Measurements from ENCODE around the gene PIAS1.

DNA sequence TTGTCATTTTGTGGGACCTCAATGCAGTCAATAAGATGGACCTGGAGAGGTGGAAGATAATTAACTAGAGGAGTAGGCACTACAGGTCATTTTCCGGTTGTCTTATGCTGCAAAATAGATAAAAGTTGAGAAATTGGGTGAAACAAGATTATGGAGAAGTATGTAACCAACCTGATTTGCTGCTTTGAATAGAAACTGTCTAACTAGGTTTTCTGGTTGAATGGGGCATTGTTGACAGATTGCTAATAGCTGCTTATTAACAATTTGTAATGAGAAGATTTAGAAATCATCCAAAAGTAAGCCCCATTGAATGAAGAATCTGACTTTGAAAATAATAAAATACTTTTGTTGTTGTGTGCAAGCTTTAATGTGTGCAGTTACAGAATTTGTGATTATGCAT lies 26.2 kb downstream of the PIAS1 start:
- TF ChIP-seq, protein P1, sequence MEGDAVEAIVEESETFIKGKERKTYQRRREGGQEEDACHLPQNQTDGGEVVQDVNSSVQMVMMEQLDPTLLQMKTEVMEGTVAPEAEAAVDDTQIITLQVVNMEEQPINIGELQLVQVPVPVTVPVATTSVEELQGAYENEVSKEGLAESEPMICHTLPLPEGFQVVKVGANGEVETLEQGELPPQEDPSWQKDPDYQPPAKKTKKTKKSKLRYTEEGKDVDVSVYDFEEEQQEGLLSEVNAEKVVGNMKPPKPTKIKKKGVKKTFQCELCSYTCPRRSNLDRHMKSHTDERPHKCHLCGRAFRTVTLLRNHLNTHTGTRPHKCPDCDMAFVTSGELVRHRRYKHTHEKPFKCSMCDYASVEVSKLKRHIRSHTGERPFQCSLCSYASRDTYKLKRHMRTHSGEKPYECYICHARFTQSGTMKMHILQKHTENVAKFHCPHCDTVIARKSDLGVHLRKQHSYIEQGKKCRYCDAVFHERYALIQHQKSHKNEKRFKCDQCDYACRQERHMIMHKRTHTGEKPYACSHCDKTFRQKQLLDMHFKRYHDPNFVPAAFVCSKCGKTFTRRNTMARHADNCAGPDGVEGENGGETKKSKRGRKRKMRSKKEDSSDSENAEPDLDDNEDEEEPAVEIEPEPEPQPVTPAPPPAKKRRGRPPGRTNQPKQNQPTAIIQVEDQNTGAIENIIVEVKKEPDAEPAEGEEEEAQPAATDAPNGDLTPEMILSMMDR (IDR thresholded peaks at IDR 0.05; ENCODE audit: extremely low read depth in 1 of 2, insufficient read depth in 1 of 2, low read depth in 1 of 2, low read length in 2 of 2), result no peak
- TF ChIP-seq EZH2 (IDR thresholded peaks at IDR 0.05; ENCODE audit: borderline replicate concordance, low read depth, low read length, severe bottlenecking) (no peak), POLR2A (IDR thresholded peaks at IDR 0.05; ENCODE audit: low read depth, low read length) (no peak), POLR2AphosphoS5 (IDR thresholded peaks at IDR 0.05; ENCODE audit: insufficient read depth, low read depth, low read length) (no peak)
- TF ChIP-seq, protein P2, sequence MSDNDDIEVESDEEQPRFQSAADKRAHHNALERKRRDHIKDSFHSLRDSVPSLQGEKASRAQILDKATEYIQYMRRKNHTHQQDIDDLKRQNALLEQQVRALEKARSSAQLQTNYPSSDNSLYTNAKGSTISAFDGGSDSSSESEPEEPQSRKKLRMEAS (IDR thresholded peaks at IDR 0.05; ENCODE audit: insufficient read depth, insufficient read length), result no peak

Data from endothelial cell of umbilical vein (primary cell).